OCI-LY3 (cell line): ENCODE results near the gene PPP4R1.

Source experiments
- H2AFZ ChIP-seq: fragments of 200-600, 300-600 bp; shearing (Covaris generic); 2 replicates; pipeline ENCODE4 v1.6.0; 2014; ENCODE audit warnings: antibody characterized with exemption, low read depth, low read length
- H3K27ac ChIP-seq: fragments of 200-600, 300-600 bp; sonication (generic); 2 replicates; pipeline ENCODE4 v1.5.1; 2014; ENCODE audit warnings: mild to moderate bottlenecking, low read length, moderate library complexity, mixed read lengths
- H3K27me3 ChIP-seq: fragments of 200-600, 300-600 bp; sonication (generic); 2 replicates; pipeline ENCODE4 v1.6.1; 2014; ENCODE audit warnings: low read depth, low read length, mixed read lengths
- H3K36me3 ChIP-seq: fragments of 200-600, 300-600 bp; sonication (generic); replicated peaks from 2 replicates; pipeline ENCODE3; 2014; ENCODE audit warnings: low read depth, low read length, mixed read lengths
- H3K4me1 ChIP-seq: fragments of 300-600, 200-600 bp; sonication (generic); 2 replicates; pipeline ENCODE4 v1.6.1; 2014; ENCODE audit warnings: low read length, mixed read lengths
- H3K4me2 ChIP-seq: fragments of 200-600, 300-600 bp; sonication (generic); 2 replicates; pipeline ENCODE4 v1.6.1; 2014; ENCODE audit warnings: low read length, mixed read lengths
- H3K4me3 ChIP-seq: fragments of 300-600, 200-600 bp; sonication (generic); 2 replicates; pipeline ENCODE4 v1.5.1; 2014; ENCODE audit warnings: antibody characterized with exemption, mild to moderate bottlenecking, low read length, moderate library complexity
- H3K79me2 ChIP-seq: fragments of 300-600, 200-600 bp; shearing (Covaris generic); 2 replicates; pipeline ENCODE4 v1.6.1; 2014; ENCODE audit warnings: mild to moderate bottlenecking, low read length, mixed read lengths
- H3K9ac ChIP-seq: fragments of 300-600, 200-600 bp; shearing (Covaris generic); 2 replicates; pipeline ENCODE4 v1.6.0; 2014; ENCODE audit warnings: mild to moderate bottlenecking, low read length, moderate library complexity
- H3K9me3 ChIP-seq: fragments of 200-600, 300-600 bp; shearing (Covaris generic); 2 replicates; pipeline ENCODE4 v1.6.1; 2014; ENCODE audit warnings: low read length, mixed read lengths; ENCODE audit not compliant: insufficient read depth
- H4K20me1 ChIP-seq: fragments of 200-600, 300-600 bp; sonication (generic); 2 replicates; pipeline ENCODE4 v1.6.1; 2016; ENCODE audit warnings: low read length, mixed read lengths; ENCODE audit not compliant: insufficient read depth
- EZH2phosphoT487 ChIP-seq: fragments of 200-600 bp; shearing (Covaris generic); IDR thresholded peaks from 2 replicates; pipeline ENCODE4 v1.6.1; 2018; ENCODE audit warnings: antibody characterized with exemption, mixed run types, low read depth
- TF ChIP-seq, protein P1 (sequence below): fragments of 200-600, 300-600 bp; sonication (generic); IDR thresholded peaks from 2 replicates; pipeline ENCODE4 v1.5.1; 2014; ENCODE audit warnings: antibody characterized with exemption, low read length, low read depth

Gene PPP4R1

DNA sequence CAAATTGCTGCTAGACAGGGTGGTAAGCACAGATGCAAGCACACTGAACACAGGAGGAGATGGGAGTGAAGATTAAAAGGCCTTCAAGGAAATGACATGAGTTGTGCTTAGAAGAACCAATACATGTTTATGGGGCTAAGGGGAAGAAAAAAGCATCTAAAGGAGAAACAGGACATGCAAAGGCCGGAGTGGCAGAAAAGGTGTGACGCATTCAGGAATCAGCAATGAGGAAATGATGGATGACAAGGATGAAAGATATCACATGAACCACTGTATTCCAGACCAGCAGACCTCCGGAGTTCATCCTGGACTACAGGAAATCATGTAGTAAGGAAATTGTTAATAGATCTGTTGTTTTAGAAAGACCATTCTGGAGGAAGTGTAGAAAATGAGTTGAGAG lies 42.8 kb downstream of the PPP4R1 start:
- TF ChIP-seq EZH2phosphoT487, result no peak
- TF ChIP-seq, protein P1, sequence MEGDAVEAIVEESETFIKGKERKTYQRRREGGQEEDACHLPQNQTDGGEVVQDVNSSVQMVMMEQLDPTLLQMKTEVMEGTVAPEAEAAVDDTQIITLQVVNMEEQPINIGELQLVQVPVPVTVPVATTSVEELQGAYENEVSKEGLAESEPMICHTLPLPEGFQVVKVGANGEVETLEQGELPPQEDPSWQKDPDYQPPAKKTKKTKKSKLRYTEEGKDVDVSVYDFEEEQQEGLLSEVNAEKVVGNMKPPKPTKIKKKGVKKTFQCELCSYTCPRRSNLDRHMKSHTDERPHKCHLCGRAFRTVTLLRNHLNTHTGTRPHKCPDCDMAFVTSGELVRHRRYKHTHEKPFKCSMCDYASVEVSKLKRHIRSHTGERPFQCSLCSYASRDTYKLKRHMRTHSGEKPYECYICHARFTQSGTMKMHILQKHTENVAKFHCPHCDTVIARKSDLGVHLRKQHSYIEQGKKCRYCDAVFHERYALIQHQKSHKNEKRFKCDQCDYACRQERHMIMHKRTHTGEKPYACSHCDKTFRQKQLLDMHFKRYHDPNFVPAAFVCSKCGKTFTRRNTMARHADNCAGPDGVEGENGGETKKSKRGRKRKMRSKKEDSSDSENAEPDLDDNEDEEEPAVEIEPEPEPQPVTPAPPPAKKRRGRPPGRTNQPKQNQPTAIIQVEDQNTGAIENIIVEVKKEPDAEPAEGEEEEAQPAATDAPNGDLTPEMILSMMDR, result no peak
- Histone ChIP-seq H3K36me3 (peaks cover 6% of the 10 kb centered on the region), H3K9me3 (no peaks in the 10 kb centered on the region), H4K20me1 (no peaks in the 10 kb centered on the region), H2AFZ (no peak overlapping the region), H3K27ac (no peak overlapping the region), H3K4me3 (no peak overlapping the region), H3K9ac (no peak overlapping the region), H3K27me3 (no peaks in the 10 kb centered on the region), H3K4me1 (0 out of 2 replicates have a peak, but pooled peaks cover 2% of the 10 kb centered on the region), H3K79me2 (no peaks in the 10 kb centered on the region), H3K4me2 (no peak overlapping the region)

DNA sequence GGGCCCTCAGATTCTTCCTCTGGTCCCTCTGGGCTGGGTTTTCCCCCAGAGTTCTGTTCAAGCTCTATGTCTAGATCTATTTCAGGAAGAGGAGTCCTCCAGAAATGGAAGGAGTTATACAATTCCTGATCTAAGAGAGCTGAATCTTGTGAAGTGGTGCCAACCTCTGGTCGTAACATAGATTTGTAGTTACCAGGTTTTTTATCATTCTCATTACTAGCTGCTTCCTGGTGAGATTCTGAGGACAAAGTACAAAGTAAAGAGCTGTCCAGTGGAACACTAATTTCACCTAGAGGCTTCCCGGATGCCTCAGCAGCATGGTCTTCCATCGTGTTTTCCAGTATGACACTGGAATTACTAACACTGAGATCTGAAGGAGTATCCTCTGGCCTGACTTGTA lies 44.1 kb downstream of the PPP4R1 start:
- H2AFZ ChIP-seq, result no peak overlapping the region
- H3K27me3 ChIP-seq, result no peaks in the 10 kb centered on the region
- no peaks in the 10 kb centered on the region for H3K4me1 ChIP-seq
- no peak for TF ChIP-seq EZH2phosphoT487
- TF ChIP-seq, protein P1, result no peak
- peaks cover 6% of the 10 kb centered on the region for H3K36me3 ChIP-seq
- H3K9me3 ChIP-seq, result no peaks in the 10 kb centered on the region
- H3K9ac ChIP-seq, result no peak overlapping the region
- H3K4me3 ChIP-seq, result no peak overlapping the region
- H3K4me2 ChIP-seq, result no peak overlapping the region
- no peak overlapping the region for H3K27ac ChIP-seq
- H3K79me2 ChIP-seq, result no peaks in the 10 kb centered on the region
- H4K20me1 ChIP-seq, result no peaks in the 10 kb centered on the region

DNA sequence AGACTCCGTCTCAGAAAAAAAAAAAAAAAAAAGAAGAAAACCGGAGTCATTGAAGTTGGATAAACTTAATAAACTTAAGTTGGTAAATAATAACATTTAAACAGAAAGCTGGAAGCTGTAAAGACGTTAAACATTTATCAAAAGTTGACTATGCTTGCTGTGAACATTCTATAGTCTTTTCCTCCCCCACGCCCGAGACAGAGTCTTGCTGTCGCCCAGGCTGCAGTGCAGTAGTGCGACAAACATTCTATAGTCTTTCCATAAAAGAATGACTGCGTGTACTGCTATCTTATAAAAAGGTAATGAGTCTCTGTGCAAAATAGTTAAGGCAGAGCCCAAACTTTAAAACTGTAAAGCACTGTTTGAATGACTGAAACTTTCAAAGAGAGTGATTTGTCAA lies 45.2 kb downstream of the PPP4R1 start:
- Histone ChIP-seq H3K27ac (no peak overlapping the region), H3K27me3 (no peaks in the 10 kb centered on the region), H3K9ac (no peak overlapping the region), H4K20me1 (no peaks in the 10 kb centered on the region), H3K4me3 (no peak overlapping the region), H3K4me1 (no peaks in the 10 kb centered on the region), H3K9me3 (no peaks in the 10 kb centered on the region), H3K4me2 (no peak overlapping the region), H2AFZ (no peak overlapping the region), H3K36me3 (peaks cover 6% of the 10 kb centered on the region), H3K79me2 (no peaks in the 10 kb centered on the region)
- no peak for TF ChIP-seq EZH2phosphoT487
- TF ChIP-seq, protein P1, result no peak

DNA sequence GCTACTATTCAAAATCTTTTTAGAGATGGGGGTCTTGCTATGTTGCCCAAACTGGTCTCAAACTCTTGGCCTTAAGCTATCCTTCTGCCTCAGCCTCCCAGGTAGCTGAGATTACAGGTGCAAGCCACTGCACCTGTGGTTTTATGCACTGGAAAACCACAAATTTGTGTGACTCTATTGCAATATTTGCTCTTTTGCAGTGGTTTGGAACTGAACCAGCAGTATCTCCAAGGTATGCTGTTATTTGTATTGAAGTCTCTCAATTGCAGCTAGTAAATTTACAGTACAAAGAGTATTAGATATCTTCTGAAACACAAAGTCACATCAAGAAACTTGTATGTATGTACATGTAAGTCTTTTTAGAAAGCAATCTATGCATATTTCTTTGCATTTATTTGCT lies 46.2 kb downstream of the PPP4R1 start:
- H3K36me3 ChIP-seq, result peaks cover 8% of the 10 kb centered on the region
- no peak for TF ChIP-seq EZH2phosphoT487
- TF ChIP-seq, protein P1, result no peak
- no peak overlapping the region for H3K9ac ChIP-seq

More for the DNA sequence above, 46.2 kb downstream of the PPP4R1 start:
- Histone ChIP-seq H3K79me2 (no peaks in the 10 kb centered on the region), H2AFZ (no peak overlapping the region), H3K4me2 (no peak overlapping the region), H3K4me1 (no peaks in the 10 kb centered on the region), H3K4me3 (no peak overlapping the region), H4K20me1 (no peaks in the 10 kb centered on the region), H3K9me3 (no peaks in the 10 kb centered on the region), H3K27me3 (no peaks in the 10 kb centered on the region), H3K27ac (no peak overlapping the region)
